Activated gamma-delta T cell treated with anti-CD3 and anti-CD28 coated beads, Interleukin-2, amount 50 U/mL, for 16 hours (primary cell): ENCODE data around the gene FTH1.
"Not testable (repeated sequence)": the region's sequence is repeated elsewhere in the genome, so short reads cannot be mapped to it uniquely, and the experiment has no call there.

Experiments used
- DNase-seq: peaks from one replicate; pipeline ENCODE4 v3.0.0-alpha.2; 2020; ENCODE audit warnings: low read depth

The FTH1 gene

GRCh38 chr11:61963282-61964057, 4.0 kb downstream of the FTH1 start:
- no peak for DNase-seq

GRCh38 chr11:61963016-61963281, 4.5 kb downstream of the FTH1 start:
- no peak for DNase-seq

- DNase-seq, result no peak
Observed at GRCh38 chr11:61962213-61963015, 5.0 kb downstream of the FTH1 start.

GRCh38 chr11:61961570-61962212, 5.7 kb downstream of the FTH1 start:
- no peak for DNase-seq

GRCh38 chr11:61960532-61960931, 6.9 kb downstream of the FTH1 start:
- DNase-seq, result no peak

- DNase-seq, result no peak
Observed at GRCh38 chr11:61959678-61960077, 7.8 kb downstream of the FTH1 start.

DNA sequence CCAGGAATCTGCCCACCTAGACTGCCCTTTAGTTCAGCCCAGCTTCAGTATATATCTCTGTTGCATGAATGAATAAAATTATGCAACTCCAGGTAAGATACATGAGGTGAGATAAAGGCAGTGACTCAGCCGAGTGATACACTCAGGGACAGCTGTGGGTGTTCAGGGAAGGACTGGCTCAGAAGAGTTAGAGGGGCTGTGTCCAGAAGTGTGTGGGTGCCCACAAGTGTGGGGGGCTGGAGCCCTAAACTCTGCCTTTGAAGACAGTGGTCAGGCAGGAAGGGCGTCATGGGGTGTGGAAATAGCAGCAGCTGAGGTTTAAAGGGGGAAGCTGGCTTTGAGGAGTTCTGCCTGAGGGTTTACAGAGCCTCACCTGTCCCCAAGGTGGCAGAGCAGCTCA, 8.3 kb downstream of the FTH1 start:
- no peak for DNase-seq

- DNase-seq, result no peak
Observed at GRCh38 chr11:61958590-61958989, 8.8 kb downstream of the FTH1 start.

DNA sequence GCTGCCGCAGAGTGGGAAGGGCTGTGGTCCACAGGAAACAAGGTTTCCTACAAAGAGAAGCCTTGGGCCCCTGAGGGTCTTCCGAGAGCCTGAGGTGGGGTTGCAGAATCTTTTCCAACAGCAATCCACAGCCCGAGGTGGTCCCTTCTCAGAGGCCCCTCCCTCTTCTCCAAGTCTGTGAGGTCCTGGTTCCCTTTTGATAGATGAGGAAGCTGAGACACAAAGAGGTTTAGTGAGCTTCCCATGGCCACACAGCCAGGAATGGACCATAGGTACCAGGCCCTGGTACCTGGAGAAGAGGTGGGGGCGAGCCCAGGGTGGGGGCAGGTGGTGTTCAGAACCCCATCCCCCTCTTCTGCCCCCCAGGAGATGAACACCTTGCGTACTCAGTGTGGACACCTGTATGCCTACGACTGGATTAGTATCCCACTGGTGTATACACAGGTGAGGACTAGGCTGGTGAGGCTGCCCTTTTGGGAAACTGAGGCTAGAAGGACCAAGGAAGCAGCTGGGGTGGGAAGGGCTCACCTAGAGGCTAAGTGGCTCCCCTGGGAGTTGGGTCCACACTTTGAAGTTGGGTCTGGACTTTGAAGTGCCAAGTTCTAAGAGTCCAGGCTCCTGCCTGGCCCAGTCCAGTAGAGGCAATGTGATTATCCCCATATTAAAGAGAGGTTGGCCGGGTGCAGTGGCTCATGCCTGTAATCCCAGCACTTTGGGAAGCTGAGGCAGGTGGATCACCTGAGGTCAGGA, 10.2 kb downstream of the FTH1 start:
- no peak for DNase-seq

GRCh38 chr11:61956191-61957020, 11.0 kb downstream of the FTH1 start:
- DNase-seq, result no peak

DNA sequence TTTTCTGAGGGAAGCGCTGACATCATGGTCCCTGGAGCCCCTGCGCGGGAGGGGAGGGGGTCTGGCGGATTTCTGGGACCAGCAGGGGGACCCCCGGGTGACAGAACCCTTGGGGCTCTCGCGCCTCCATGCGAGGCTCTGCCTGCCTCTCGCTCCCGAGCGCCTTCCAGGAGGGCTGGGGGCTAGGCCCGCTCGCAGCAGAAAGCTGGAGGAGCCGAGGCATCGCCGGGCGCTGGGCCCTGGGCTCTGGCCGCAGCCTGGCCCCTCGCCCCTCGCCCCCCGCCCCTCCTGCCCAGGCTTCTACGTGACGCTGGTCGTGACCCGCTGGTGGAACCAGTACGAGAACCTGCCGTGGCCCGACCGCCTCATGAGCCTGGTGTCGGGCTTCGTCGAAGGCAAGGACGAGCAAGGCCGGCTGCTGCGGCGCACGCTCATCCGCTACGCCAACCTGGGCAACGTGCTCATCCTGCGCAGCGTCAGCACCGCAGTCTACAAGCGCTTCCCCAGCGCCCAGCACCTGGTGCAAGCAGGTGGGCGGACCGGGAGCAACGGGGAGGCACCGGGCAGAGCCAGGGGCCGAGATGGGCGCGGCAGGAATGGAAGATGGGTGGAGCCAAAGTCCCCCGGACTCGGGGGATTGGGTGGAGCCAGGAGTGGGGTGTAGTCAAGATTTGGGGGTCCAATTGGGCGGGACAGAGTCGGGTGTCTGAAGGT, 11.9 kb downstream of the FTH1 start:
- no peak for DNase-seq

DNA sequence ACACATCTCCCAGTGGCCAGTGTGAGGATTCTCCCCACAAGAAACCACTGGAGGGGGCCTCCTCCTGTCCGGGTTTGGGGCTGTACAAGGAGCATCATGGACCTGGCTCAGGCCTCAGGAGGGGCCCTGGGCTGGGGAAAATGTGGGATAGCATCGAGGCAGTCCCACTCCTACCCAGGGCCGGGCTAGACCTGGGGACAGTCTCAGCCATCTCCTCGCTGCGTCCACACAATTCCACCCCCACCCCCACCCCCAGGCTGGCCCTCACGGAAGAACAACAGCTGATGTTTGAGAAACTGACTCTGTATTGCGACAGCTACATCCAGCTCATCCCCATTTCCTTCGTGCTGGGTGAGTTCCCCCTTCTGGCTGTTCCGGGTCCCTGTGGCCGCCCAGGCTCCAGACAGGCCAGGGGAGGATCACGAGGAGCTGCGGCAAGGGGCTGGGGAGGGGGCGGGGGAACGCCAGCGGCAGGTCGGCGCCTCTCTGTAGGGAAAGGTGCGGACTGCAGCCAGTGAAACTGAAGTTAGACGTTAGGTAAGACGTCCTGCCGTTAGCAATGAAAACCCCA, 12.5 kb downstream of the FTH1 start:
- DNase-seq, result no peak

DNA sequence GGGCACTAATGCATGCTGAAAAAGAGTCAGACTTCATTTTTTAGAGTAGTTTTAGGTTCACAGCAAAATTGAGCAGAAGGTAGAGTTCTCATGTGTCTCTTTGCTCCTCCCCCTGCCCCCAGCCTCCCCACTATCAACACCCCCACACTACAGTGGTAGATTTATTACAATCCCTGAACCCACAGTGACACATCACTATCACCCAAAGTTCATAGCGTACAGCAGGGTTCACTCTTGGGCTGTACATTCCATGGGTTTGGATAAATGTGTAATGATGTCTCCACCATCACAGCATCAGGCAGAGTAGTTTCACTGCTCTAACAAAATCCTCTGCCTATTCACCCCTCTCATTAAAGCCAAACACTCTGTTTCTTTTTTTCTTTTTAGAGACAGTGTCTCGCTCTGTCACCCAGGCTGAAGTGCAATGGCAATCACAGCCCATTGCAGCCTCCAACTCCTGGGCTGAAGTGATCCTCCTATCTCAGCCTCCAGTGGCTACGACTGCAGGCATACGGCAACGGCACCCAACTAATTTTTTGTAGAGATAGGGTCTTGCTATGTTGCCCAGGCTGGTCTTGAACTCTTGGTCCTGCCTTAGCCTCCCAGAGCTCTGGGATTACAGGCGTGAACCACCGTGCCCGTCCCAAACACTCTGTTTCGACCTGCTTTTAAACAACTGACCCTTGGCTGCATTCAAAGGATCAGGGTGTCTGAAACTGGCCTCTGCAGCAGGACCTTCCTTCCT, 13.2 kb downstream of the FTH1 start:
- no peak for DNase-seq

GRCh38 chr11:61953632-61954031, 13.8 kb downstream of the FTH1 start:
- DNase-seq, result not testable (repeated sequence)

GRCh38 chr11:61952882-61953281, 14.6 kb downstream of the FTH1 start:
- DNase-seq, result no peak

- no peak for DNase-seq
Observed at GRCh38 chr11:61951484-61952135, 15.8 kb downstream of the FTH1 start.

DNA sequence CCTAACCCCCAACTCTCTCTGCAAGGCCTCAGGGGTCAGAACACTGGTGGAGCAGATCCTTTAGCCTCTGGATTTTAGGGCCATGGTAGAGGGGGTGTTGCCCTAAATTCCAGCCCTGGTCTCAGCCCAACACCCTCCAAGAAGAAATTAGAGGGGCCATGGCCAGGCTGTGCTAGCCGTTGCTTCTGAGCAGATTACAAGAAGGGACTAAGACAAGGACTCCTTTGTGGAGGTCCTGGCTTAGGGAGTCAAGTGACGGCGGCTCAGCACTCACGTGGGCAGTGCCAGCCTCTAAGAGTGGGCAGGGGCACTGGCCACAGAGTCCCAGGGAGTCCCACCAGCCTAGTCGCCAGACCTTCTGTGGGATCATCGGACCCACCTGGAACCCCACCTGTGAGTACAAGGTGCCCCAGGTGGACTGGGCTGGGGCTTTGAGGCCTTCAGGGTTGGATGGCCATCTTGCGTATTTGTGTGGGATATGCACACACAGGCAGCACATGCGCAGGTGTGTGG, 17.3 kb downstream of the FTH1 start, which contains the start of gene BEST1:
TSS of gene BEST1 (plus strand) at position 317 of the 513 bp plus-strand sequence. CDS start 1,456 bp downstream, outside the sequence.
- no peak for DNase-seq

DNA sequence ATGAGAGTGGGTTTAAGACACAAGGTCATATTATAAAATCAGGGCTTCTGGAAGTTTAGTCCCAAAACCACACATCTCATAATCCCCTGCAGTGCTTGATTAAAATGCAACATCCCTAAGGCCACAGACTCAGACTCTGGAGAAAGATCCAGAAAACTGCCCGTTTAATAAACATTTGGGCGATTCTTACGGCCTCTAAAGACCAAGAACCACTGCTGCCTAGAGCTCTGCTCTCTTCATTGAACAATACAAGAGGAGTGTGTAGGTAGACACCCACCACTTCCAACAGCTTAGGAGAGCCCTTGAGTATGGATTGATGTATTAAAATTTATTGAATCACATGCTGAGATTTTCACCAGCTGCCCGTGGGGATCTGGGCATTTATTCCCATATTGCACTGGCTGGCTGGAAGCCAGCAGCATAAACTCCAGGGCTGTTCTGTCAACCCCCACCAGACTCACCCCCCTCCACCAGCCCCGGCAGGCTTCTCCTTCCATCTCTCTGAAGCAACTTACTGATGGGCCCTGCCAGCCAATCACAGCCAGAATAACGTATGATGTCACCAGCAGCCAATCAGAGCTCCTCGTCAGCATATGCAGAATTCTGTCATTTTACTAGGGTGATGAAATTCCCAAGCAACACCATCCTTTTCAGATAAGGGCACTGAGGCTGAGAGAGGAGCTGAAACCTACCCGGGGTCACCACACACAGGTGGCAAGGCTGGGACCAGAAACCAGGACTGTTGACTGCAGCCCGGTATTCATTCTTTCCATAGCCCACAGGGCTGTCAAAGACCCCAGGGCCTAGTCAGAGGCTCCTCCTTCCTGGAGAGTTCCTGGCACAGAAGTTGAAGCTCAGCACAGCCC, 18.0 kb downstream of the FTH1 start:
- DNase-seq, result no peak
